GM18502 (cell line): Measurements from ENCODE around the gene ZBTB5.
"Not testable (repeated sequence)": the region's sequence is repeated elsewhere in the genome, so short reads cannot be mapped to it uniquely, and the experiment has no call there.

Source experiments
- ATAC-seq: cut with Tn5 transposase; IDR thresholded peaks from one replicate; pipeline ENCODE4 v1.9.1; 2021; ENCODE audit warnings: mild to moderate bottlenecking; ENCODE audit not compliant: unreplicated experiment, poor library complexity

The ZBTB5 gene, protein sequence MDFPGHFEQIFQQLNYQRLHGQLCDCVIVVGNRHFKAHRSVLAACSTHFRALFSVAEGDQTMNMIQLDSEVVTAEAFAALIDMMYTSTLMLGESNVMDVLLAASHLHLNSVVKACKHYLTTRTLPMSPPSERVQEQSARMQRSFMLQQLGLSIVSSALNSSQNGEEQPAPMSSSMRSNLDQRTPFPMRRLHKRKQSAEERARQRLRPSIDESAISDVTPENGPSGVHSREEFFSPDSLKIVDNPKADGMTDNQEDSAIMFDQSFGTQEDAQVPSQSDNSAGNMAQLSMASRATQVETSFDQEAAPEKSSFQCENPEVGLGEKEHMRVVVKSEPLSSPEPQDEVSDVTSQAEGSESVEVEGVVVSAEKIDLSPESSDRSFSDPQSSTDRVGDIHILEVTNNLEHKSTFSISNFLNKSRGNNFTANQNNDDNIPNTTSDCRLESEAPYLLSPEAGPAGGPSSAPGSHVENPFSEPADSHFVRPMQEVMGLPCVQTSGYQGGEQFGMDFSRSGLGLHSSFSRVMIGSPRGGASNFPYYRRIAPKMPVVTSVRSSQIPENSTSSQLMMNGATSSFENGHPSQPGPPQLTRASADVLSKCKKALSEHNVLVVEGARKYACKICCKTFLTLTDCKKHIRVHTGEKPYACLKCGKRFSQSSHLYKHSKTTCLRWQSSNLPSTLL

DNA sequence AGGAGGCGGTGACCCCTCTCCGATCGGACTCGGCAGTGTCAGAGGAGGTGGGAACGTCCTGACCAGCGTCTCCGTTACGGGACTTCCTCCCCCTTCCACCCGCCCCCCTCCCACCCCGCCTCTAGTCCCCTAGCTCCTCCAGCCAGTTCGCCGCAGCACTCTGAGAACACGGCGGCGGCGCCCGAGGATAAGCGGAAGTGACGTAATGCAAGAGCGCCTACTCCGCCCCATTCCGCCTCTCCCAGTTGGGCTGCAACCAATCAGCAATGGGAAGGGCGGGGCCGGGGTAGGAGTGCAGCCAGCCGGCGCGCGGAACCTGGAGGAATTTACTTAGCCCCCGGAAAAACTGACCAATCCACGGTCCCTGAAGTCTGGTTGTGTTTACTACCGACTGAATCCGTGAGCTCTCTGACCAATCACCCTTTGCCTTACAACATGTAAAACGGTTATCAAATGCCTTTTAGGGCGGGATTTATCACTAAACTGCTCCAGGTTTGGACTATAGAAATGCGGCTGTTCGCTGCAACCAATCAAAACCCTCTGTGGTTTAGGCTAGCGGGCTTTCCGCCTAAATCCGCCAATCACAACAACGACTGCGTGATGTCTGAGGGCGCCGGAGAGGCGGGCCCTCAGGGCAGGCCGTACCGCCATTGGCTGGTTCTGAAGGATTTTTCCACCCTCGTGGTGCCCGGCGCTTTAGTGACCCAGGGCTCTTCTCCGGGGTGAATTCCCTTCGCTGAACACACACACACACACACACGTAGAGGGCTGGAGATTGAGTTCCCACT, at the start of gene ZBTB5:
Gene ZBTB5 (minus strand): TSS at position 202 of the 788 bp plus-strand sequence. CDS start 22,899 bp downstream, outside the sequence.
- ATAC-seq, result peak; percentile 76

DNA sequence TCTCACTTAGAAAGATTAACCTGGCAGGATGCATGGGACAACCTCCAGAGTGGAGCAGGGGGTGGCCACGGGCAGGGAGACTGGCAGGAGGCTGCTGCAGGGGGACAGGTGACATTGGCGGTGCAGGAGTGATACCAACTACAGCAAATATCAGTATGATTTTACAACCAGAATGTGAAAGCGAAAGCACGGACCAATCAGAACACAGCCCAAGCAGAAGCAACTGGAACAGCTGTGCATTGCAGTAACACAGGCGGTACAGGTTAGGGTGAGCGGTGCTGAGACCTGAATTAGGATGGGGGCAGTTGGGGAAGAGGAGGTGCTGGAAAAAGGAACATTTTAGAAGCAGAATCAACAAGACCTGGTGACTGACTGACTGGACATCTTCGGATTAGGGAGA, 49.7 kb upstream of the ZBTB5 start:
- ATAC-seq, result no peak

DNA sequence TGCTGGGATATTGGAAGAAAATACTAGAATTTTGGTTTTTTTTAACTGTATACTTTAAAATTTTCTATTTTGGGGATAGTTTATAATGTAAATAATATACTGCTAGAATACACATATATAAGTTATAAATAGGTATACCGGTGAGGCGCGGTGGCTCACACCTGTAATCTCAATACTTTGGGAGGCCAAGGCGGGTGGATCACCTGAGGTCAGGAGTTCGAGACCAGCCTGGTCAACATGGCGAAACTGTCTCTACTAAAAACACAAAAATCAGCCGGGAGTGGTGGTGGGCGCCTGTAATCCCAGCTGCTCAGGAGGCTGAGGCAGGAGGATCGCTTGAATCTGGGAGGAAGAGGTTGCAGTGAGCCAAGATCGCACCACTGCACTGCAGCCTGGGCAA, 49.2 kb upstream of the ZBTB5 start:
- ATAC-seq, result not testable (repeated sequence)

DNA sequence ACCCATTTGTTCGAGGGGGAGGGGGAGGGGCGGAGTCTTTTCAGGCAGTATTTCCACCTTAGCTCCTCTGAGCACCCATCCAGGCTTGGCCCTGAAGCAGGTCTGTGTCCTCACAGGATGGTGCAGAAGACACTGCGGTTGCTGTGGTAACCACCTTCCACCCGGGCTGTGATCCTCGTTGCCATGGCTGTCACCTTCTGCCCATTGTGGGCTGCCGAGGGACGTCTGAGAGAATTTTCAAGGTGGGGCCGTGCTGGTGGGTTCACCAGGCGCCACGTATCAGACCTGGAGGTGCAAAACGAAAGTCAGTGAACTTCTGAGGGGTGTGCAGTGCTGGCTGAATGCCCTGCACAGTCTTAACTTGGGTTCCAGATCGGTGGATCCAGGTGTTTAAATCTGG, 47.2 kb upstream of the ZBTB5 start:
- ATAC-seq, result no peak

DNA sequence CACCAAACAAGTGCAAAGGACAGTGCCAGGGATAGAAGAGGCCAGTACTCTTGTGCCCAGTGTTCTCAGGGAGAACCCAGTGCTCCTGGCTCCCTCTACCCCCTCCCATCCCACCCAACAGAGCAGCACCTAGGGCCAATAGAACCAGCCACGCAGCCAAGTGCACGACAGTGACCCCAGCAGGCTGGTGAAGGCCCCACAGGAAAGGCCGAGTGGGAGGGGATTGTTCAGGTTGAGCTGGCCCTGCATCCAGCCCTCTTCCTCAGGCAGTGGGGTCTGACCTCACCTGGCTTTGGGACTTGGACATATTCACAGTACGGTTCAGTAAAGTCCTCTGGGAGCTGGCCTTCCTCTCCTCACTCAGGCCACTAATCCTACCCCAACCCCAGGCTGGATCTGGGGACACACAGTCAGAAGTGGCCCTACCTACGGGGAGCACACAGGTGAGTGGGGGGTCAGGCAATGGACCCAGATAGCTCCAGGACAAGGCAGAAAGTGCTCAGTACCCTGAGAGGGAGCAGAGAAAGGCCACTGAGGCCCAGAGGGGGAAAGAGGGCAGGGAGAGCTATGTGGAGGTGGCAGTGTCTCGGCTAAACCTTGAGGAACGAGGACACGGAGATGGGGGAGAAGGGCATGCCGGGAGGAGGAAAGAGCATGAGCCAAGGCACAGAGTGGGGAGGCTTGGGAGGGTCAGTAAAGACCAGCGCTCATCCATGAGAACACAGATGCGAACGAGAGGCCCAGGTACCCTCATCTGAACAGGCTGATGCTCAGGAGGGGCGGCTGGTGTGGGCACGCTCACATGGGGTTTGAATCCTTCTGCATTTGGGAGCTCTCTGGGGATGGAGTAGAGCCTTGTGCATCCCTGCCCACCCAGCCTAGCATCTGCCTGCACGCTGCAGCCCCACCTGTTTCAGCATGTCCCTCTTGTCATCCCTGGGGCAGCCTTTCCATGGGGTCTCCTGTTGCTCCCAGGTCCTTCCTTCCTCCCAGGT, 46.1 kb upstream of the ZBTB5 start:
- no peak for ATAC-seq

DNA sequence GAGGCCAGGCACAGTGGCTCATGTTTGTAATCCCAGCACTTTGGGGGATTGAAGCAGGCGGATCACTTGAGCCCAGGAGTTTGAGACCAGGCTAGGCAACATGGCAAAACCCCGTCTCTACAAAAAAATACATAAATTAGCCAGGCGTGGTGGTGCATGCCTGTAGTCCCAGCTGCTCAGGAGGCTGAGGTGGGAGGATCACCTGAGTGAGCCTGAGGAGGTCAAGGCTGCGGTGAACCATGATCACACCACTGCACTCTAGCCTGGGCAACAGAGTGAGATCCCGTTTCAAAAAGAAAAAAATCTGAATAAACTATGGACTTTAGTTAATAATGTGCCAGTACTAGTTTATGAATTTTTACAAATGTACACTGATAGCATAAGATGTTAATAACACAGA, 44.8 kb upstream of the ZBTB5 start:
- not testable (repeated sequence) for ATAC-seq

DNA sequence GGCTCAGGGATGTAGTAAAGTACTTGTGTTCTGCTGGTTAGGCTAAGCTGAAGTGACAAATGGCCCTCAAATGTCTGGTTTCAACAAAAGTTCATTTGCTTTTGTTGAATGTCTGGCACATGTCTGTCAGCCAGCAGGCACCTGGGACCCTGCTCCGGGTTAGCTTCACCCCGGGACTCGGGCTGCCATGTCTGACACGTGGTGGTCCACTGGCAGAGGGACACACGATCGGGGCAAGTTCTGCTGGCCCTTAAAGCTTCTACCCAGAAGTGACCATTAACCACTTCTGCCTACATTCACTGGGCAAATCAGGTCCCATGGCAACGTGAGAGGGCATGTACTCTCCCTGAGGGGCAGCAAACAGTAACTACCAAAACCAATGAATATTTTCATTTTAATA, 44.3 kb upstream of the ZBTB5 start:
- ATAC-seq, result no peak

DNA sequence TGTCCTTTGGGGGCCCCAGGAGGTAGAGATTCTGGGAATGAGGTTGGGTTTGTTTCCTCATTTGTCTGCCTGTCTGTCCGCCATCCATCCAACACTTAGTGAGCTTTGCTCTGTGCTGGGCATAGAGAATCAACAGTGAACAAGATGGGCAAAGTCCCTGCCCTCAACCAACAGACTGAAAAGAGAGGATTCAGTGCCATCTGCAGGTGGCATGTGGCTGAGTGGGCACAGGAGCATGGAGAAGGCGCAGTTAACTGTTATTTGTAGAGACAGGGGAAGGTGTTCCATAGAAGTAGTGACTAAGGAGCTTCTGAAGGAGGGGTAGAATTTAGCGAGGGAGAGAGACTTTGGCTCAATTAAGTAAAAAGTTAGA, 43.6 kb upstream of the ZBTB5 start:
- ATAC-seq, result no peak

DNA sequence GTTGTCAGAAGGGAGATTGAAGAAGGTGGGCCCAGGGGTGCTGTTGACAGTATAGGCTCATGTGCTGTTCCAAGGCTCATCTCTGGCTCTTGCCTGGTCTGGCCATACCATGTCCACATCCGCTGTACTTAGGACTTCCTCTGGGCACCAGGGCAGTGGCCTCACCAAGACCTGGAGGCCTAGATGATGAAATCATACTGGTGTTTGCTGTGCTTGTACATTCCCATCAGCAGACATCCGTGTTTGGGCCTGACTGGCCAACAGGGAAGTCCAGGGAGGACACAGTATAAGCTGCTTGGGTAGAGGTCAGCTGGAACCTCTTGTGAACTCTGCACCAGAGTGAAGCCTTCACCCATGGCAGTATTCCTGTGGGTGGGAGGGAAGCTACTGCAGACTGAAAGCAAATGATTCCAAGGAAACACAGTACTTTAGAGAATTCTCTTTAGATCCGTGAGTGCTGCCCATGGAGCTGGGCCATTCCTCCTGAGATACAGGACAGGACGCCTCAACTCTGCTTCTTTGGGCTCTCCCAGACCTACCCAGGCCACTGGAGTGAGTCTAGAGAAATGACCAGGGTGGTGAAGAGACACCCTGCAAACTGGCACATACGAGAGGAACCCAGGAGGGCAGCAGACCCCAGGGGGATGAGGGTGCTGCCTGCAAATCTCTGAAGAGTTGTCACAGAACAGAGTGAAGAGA, 43.0 kb upstream of the ZBTB5 start:
- no peak for ATAC-seq

DNA sequence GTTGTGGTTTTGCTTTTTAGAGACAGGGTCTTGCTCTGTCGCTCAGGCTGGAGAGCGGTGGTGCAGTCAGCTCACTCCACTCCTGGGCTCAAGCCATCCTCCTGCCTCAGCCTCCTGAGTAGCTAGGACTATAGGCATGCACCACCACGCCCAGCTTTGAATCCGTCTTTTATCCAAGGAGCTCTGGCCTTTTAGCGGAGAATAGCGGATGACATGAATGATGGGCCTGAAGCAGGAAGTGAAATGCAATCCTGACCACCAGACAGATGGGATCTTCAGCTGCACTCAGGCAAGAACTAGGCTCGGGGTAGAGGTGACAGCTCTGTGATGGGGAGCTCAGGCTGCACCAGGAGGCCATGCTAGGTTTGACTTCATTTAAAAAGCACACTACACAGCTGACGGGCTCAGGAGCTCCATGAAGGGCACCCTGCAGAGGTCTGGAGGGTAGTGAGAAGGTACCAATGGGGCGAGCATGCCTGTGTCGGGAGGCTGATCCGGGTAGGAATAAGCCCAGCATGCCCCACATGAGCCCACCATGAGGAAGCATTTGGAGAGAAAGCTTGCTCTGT, 42.4 kb upstream of the ZBTB5 start:
- no peak for ATAC-seq

DNA sequence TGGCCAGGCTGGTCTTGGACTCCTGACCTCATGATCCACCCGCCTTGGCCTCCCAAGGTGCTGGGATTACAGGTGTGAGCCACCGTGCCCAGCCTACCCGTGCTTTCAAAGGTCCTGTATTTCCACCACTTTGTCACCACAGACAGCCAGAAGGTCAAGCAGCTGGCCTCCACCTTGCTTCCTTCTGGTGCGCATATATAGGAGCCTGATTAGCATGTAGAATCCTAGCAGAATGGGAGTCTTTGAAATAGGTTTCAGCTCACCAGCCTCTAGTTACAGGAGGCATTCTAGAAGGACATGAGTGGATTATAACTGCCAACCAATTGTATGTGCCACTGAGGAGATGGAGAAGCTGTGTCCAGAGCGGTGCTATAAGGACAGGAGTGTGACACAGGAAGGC, 39.4 kb upstream of the ZBTB5 start:
- ATAC-seq, result no peak

DNA sequence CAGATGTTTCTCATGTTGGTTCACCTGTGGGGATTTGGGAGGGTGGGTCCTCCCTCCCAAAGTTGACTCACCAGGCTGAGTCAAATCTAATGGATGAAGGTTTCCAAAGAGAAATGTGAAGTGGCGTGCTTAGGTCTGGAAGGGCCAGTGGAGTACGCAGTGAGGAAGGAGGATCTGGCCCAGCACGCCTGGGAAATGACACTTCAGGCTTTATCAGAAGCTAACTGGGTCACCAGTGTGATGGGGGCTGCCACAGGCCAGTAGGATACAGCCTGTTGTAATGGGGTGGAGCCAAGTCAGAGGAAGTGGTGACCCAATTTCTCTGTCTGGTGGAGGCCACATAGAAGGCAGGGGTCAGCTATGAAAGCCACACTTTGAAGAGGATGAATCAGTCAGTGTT, 38.5 kb upstream of the ZBTB5 start:
- no peak for ATAC-seq

DNA sequence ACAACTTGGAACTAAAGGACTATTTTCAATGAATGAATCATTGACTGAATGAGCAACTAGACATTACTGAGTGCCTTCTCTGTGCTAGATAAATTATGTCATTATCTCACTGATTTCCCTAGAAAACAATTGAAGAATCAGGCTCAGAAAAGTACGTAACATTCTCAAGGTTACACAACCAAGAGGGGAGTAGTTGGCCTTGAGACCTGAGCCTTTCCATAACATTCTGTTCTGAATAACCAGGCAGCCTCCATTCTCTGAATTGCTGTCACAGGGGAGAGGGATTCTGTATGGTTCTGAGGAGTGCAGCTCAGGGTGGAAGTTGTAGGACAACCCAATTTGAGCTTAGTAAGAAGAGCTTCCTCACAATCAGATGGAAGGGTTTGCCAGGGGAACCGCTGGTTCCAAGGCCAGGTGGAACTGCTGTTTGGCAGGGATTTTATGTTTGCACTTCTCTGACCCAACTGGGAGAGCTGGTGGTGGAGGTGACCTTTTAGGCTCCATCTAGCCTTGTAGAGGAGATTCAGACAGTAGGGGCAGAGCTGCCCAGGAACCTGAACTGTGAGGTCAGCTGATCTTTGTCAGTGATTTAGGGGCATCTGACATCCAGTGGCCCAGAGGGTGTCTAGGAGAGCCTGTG, 36.8 kb upstream of the ZBTB5 start:
- no peak for ATAC-seq

DNA sequence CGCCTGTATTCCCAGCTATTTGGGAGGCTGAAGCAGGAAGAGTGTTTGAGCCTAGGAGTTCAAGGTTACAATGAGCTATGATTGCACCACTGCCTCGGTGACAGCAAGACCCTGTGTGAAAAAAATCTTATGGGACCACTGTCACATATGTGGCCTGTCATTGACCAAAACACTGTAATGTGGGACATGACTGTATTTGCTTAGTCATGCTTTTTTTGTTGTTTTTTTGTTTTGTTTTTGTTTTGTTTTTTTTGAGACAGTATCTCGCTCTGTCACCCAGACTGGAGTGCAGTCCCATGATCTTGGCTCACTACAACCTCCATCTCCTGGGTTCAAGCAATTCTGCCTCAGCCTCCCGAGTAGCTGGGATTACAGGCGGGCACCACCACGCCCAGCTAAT, 34.0 kb upstream of the ZBTB5 start:
- no peak for ATAC-seq

DNA sequence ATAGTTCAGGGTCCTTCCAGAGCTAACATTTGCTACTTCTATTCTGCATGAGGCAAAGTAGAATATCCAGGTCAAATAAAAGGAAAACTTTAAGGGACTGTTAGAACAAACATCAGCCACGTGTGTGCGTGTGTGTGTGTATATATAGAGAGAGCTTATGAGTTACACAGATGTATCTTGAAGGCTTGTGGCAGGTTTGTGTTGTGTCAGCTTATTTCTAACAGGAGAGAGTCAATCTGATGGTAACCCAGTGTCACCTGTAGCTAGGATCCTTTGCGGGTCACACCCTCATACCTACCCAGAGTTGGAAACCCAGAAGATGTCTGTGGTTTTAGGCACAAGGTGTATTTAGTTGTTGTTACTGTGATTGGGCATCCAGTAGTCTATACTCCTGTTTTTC, 33.2 kb upstream of the ZBTB5 start:
- no peak for ATAC-seq

DNA sequence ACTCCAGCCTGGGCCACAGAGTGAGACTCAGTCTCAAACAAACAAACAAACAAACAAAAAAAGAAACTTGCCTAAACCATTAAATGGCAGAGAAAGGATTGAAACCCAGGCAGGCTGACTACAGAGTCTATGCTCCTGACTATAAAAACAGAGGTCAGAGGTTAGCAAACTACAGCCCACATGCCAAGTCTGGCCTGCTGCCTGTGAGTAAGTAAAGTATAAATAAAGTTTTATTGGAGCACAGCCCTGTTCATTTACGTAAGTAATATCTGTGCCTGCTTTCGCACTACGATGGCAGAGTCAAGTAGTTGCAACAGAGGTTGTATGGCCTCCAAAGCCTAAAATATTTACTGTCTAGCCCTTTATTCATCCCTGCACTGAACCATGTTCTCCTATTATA, 32.1 kb upstream of the ZBTB5 start:
- ATAC-seq, result no peak

DNA sequence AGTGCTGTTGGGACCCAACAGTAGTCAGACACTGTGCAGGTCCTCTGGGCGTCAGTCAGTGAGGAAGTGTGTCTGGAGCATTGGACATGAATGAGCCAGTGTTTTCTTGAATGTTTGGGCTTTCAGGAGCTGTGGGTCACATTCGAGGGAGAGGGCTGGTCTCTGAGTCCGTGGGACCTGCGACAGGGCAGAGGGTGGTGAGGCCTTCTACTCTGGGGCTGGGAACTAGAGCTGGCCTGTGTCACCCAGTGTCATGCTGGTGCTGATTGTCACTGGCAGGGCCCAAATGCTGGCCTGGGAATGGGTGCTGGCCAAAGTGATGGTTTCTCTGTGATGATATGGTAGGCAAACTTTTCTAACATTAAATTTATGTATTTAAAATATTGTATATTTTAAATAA, 30.8 kb upstream of the ZBTB5 start:
- ATAC-seq, result no peak

DNA sequence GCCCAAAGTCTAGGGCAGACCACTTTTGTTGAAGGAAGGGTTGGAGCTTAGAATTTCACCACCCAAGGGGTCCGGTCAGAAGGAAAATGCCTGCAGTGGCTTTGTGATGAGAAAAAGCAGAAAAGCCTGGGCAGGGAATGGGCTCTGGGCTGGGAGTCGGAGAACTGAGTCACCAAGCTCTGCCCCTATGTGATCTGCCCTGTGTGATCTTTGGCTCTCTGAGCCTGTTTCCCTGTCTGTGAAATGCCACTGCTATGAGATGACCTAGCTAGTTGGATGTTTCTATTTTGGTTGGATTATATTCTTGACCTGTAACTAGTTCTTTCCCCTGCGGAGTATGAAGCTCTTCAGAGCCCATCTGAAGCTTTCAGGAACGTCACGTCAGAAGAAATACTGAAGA, 30.3 kb upstream of the ZBTB5 start:
- ATAC-seq, result no peak

DNA sequence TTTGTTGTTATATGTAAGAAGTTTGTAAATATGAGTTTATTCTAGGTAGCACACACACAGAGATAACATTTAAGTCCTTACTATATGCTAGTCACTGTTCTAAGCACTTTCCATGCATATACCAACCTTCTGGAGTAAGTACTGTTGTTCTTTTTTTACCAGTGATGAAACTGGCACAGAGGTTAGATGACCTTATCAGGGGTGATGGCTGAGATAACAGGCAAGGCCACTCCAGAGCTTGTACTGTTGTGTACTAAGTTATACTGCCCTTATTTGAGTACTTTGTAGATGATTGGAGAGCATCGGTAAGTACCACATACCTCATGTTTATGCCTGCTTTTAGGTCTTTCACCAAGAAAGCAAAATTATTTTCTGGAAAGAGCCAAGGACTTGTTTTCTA, 26.7 kb upstream of the ZBTB5 start:
- no peak for ATAC-seq
